ENCODE measurements around the gene PIAS4. TPM values are rescaled to one million over a fixed set of nuclear protein-coding genes. Genes with fewer than 3 reads are reported as not detected.

PIAS4 gene
- total and polyA plus RNA-seq, 2 of the 13 experiments (the other 11 are each of a cell fraction or from before 2014, with no cell fraction given) = 9.0 to 20.1 TPM

GRCh38 chr19:4023600-4024398, 16.3 kb downstream of the PIAS4 start:
- ChIA-PET POLR2A (no interaction called here), CTCF (ENCODE audit: low intra/inter-chr PET ratio, low total read pairs) (no interaction called here)
- no peak overlapping the region for H3K4me2 ChIP-seq (ENCODE audit: low read depth, low read length)
- no peak overlapping the region for H3K27ac ChIP-seq (ENCODE audit: extremely low read length, insufficient read depth, low read length)
- H3K4me3 ChIP-seq (replicated peaks in 1 of 3; ENCODE audit: insufficient read depth in 1 of 3, low read depth in 2 of 3, low read length in 3 of 3) = no peak overlapping the region
- FAIRE-seq = no peak
- intact Hi-C loops (cut with micrococcal nuclease; ENCODE audit: unreplicated experiment) = no loop called here
- H3K9ac ChIP-seq (ENCODE audit: insufficient read depth, low read depth, low read length) = no peak overlapping the region
- H3K79me2 ChIP-seq (ENCODE audit: insufficient read depth, low read length) = peaks cover 7% of the 10 kb centered on the region
- ATAC-seq = no peak
- no TSS peak for BruUV-seq (replicated peaks)
- H3K9me3 ChIP-seq (ENCODE audit: low read length) = no peaks in the 10 kb centered on the region
- peaks cover 14 to 24% of the 10 kb centered on the region in 2 experiments; a peak in 4 of 5 replicates for H3K36me3 ChIP-seq (replicated peaks in 1 of 2; ENCODE audit: control insufficient read depth in 1 of 2, insufficient read depth in 2 of 2, low read length in 2 of 2)
- WGBS (ENCODE audit: low lambda C conversion rate) = 93% methylated on average over 14 of the region's 34 CpGs
- in situ Hi-C loops (cut with HindIII; ENCODE audit: extremely low pct_ligation_motif_present, low pct_unique_long_range_greater_than_20kb) = no loop called here
- no peak overlapping the region for H2AFZ ChIP-seq (ENCODE audit: low read length)
- DNase-seq (ENCODE audit: low spot score) = no peak
- no peaks in the 10 kb centered on the region for H4K20me1 ChIP-seq (ENCODE audit: insufficient read depth, low read length)
- H3K4me1 ChIP-seq (ENCODE audit: insufficient read depth, low read length) = no peaks in the 10 kb centered on the region
- H3K27me3 ChIP-seq (ENCODE audit: control insufficient read depth in 1 of 2, insufficient read depth in 2 of 2, low read length in 2 of 2) = no peaks in the 10 kb centered on the region
- no peak for TF ChIP-seq ZNF318 (CRISPR knock-in tag; IDR thresholded peaks at IDR 0.05)
- TF ChIP-seq ZNF350 (CRISPR knock-in tag; IDR thresholded peaks at IDR 0.05; ENCODE audit: borderline replicate concordance, low read depth) = no peak
- TF ChIP-seq, protein P1, sequence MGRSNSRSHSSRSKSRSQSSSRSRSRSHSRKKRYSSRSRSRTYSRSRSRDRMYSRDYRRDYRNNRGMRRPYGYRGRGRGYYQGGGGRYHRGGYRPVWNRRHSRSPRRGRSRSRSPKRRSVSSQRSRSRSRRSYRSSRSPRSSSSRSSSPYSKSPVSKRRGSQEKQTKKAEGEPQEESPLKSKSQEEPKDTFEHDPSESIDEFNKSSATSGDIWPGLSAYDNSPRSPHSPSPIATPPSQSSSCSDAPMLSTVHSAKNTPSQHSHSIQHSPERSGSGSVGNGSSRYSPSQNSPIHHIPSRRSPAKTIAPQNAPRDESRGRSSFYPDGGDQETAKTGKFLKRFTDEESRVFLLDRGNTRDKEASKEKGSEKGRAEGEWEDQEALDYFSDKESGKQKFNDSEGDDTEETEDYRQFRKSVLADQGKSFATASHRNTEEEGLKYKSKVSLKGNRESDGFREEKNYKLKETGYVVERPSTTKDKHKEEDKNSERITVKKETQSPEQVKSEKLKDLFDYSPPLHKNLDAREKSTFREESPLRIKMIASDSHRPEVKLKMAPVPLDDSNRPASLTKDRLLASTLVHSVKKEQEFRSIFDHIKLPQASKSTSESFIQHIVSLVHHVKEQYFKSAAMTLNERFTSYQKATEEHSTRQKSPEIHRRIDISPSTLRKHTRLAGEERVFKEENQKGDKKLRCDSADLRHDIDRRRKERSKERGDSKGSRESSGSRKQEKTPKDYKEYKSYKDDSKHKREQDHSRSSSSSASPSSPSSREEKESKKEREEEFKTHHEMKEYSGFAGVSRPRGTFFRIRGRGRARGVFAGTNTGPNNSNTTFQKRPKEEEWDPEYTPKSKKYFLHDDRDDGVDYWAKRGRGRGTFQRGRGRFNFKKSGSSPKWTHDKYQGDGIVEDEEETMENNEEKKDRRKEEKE (IDR thresholded peaks at IDR 0.05) = no peak
- TF ChIP-seq, protein P2, sequence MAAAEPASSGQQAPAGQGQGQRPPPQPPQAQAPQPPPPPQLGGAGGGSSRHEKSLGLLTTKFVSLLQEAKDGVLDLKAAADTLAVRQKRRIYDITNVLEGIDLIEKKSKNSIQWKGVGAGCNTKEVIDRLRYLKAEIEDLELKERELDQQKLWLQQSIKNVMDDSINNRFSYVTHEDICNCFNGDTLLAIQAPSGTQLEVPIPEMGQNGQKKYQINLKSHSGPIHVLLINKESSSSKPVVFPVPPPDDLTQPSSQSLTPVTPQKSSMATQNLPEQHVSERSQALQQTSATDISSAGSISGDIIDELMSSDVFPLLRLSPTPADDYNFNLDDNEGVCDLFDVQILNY (CRISPR knock-in tag; conservative IDR thresholded peaks at IDR 0.05) = no peak
- TF ChIP-seq ZNF180 (CRISPR knock-in tag; IDR thresholded peaks at IDR 0.05; ENCODE audit: borderline replicate concordance, low read depth) = no peak
- no peak for TF ChIP-seq AHR (CRISPR knock-in tag; IDR thresholded peaks at IDR 0.05)
- no peak for TF ChIP-seq TEAD3 (CRISPR knock-in tag; optimal IDR thresholded peaks at IDR 0.05; ENCODE audit: borderline replicate concordance)
- no peak for TF ChIP-seq HHEX (CRISPR knock-in tag; IDR thresholded peaks at IDR 0.05)
- no peak for TF ChIP-seq ZNF234 (CRISPR knock-in tag; conservative IDR thresholded peaks at IDR 0.05)
- TF ChIP-seq ZNF460 (CRISPR knock-in tag; IDR thresholded peaks at IDR 0.05; ENCODE audit: borderline replicate concordance) = no peak

Measured in HepG2 (cell line).